NT2/D1 (cell line): Measurements from ENCODE around the gene SLC4A7.

Experiments
- SUZ12 ChIP-seq: IDR thresholded peaks from 2 replicates; pipeline ENCODE4 v1.6.1; 2011; ENCODE audit not compliant: insufficient read length, insufficient read depth; ENCODE audit errors: extremely low read depth
- YY1 ChIP-seq: IDR thresholded peaks from 2 replicates; pipeline ENCODE4 v1.6.1; 2011; ENCODE audit not compliant: insufficient read length, insufficient read depth
- ZNF274 ChIP-seq: IDR thresholded peaks from 2 replicates; pipeline ENCODE4 v1.6.1; 2011; ENCODE audit warnings: mild to moderate bottlenecking, low read depth, low read length

- no peak for TF ChIP-seq ZNF274
- no peak for TF ChIP-seq YY1
- no peak for TF ChIP-seq SUZ12
Measured at GRCh38 chr3:27508424-27508823, 24.2 kb upstream of the SLC4A7 start.
